ENCODE measurements around the gene VN1R4. TPM values are rescaled to one million over a fixed set of nuclear protein-coding genes. Genes with fewer than 3 reads are reported as not detected.

The VN1R4 gene
- total RNA-seq, 2 donors from 2014 or later = not detected

Other genes starting within 250 kb of the VN1R4 start
- not detected for gene ERVV-2, start 223.0 kb downstream of the VN1R4 start, total RNA-seq
- 10 to 100 TPM; 23.1 to 26.2 TPM for gene ZNF160, start 164.3 kb downstream of the VN1R4 start, total RNA-seq
- gene ZNF415, start 134.8 kb downstream of the VN1R4 start, total RNA-seq = 10 to 100 TPM in 1 of 2 donors, 1 to 10 TPM in 1; 9.1 to 11.8 TPM
- 10 to 100 TPM; 11.5 to 14.1 TPM for gene ZNF347, start 108.7 kb downstream of the VN1R4 start, total RNA-seq
- 1 to 10 TPM; 3.5 to 5.4 TPM for gene ZNF665, start 74.4 kb downstream of the VN1R4 start, total RNA-seq
- 10 to 100 TPM; 18.6 to 19.0 TPM for gene ZNF677, start 12.8 kb downstream of the VN1R4 start, total RNA-seq
- gene VN1R2, start 9.4 kb downstream of the VN1R4 start, total RNA-seq = not detected
- gene ZNF845, start 66.0 kb upstream of the VN1R4 start, total RNA-seq = 1 to 10 TPM; 6.6 to 6.7 TPM
- 10 to 100 TPM; 10.7 to 13.5 TPM for gene ZNF525, start 98.0 kb upstream of the VN1R4 start, total RNA-seq
- gene ZNF765, start 127.4 kb upstream of the VN1R4 start, total RNA-seq = 10 to 100 TPM in 1 of 2 donors, 1 to 10 TPM in 1; 9.3 to 10.6 TPM
- 1 to 10 TPM; 9.6 to 9.9 TPM for gene ZNF761, start 164.3 kb upstream of the VN1R4 start, total RNA-seq
- gene ZNF813, start 200.0 kb upstream of the VN1R4 start, total RNA-seq = 1 to 10 TPM; 2.5 to 2.9 TPM

All from posterior vena cava (tissue), 2 donors.